ENCODE measurements around the gene PSMC3IP. TPM values are rescaled to one million over a fixed set of nuclear protein-coding genes. Genes with fewer than 3 reads are reported as not detected.
"Not testable (repeated sequence)": the region's sequence is repeated elsewhere in the genome, so short reads cannot be mapped to it uniquely, and the experiment has no call there.

PSMC3IP gene
- total and polyA plus RNA-seq, 2 experiments from 2014 or later, result 18.5 to 29.5 TPM

GRCh38 chr17:42545755-42546505 lies 31.6 kb downstream of the PSMC3IP start:
- H2AFZ ChIP-seq; H3K4me3 Mint-ChIP-seq; H3K4me1 ChIP-seq (ENCODE audit: insufficient read depth); H3K27ac ChIP-seq (ENCODE audit: low read depth); DNase-seq (ENCODE audit: low spot score); H3K27me3 ChIP-seq (ENCODE audit: insufficient read depth); H3K79me2 ChIP-seq (replicated peaks; ENCODE audit: insufficient read depth); H4K20me1 ChIP-seq (replicated peaks; ENCODE audit: insufficient read depth); ATAC-seq; H3K4me3 ChIP-seq; H3K27ac Mint-ChIP-seq; H3K4me1 Mint-ChIP-seq; H3K9me2 ChIP-seq (ENCODE audit: insufficient read depth); H3K4me2 ChIP-seq; H3K9me3 Mint-ChIP-seq; H3K27me3 Mint-ChIP-seq (ENCODE audit: insufficient read depth, low read depth, poor library complexity); H3K36me3 ChIP-seq (ENCODE audit: insufficient read depth): not testable (repeated sequence)
- H3F3A ChIP-seq (replicated peaks; ENCODE audit: low read depth), result peaks cover 14% of the 10 kb centered on the region
- H3K36me3 Mint-ChIP-seq (ENCODE audit: low read depth), result peaks cover 10% of the 10 kb centered on the region; the same call in 1 of the 3 replicates

GRCh38 chr17:42544874-42545283 lies 32.6 kb downstream of the PSMC3IP start:
- peaks cover 6% of the 10 kb centered on the region; the same call in 1 of the 2 replicates for H4K20me1 ChIP-seq (replicated peaks; ENCODE audit: insufficient read depth)
- Mint-ChIP-seq H3K4me3 (no peak overlapping the region), H3K27me3 (ENCODE audit: insufficient read depth, low read depth, poor library complexity) (peaks cover 6% of the 10 kb centered on the region), H3K4me1 (0 out of 3 replicates have a peak, but pooled peaks cover 3% of the 10 kb centered on the region), H3K27ac (no peak overlapping the region), H3K9me3 (no peaks in the 10 kb centered on the region), H3K36me3 (ENCODE audit: low read depth) (peaks cover 13% of the 10 kb centered on the region; the same call in 1 of the 3 replicates)
- no peak overlapping the region for H3K4me2 ChIP-seq
- H3K36me3 ChIP-seq (ENCODE audit: insufficient read depth), result no peaks in the 10 kb centered on the region
- DNase-seq (ENCODE audit: low spot score) (no peak), ATAC-seq (no peak)
- H2AFZ ChIP-seq, result no peak overlapping the region
- H3K27me3 ChIP-seq (ENCODE audit: insufficient read depth), result 0 out of 2 replicates have a peak, but pooled peaks cover 7% of the 10 kb centered on the region
- peaks cover 4% of the 10 kb centered on the region; the same call in 1 of the 2 replicates for H3K4me1 ChIP-seq (ENCODE audit: insufficient read depth)
- H3F3A ChIP-seq (replicated peaks; ENCODE audit: low read depth), result peaks cover 14% of the 10 kb centered on the region
- H3K27ac ChIP-seq (ENCODE audit: low read depth), result no peak overlapping the region
- no peak overlapping the region for H3K4me3 ChIP-seq
- H3K79me2 ChIP-seq (replicated peaks; ENCODE audit: insufficient read depth), result 0 out of 2 replicates have a peak, but pooled peaks cover 2% of the 10 kb centered on the region
- H3K9me2 ChIP-seq (ENCODE audit: insufficient read depth), result no peaks in the 10 kb centered on the region
- no peak for TF ChIP-seq REST (IDR thresholded peaks at IDR 0.05; ENCODE audit: unreplicated experiment)
- TF ChIP-seq EZH2 (IDR thresholded peaks at IDR 0.05; ENCODE audit: low read depth, unreplicated experiment), result no peak
- TF ChIP-seq EZH2phosphoT487 (IDR thresholded peaks at IDR 0.05; ENCODE audit: unreplicated experiment), result no peak
- TF ChIP-seq ZNF331 (CRISPR knock-in tag; IDR thresholded peaks at IDR 0.05; ENCODE audit: low read depth), result no peak
- TF ChIP-seq CTCF (conservative IDR thresholded peaks at IDR 0.05; ENCODE audit: low read depth in 2 of 2), result no peak
- TF ChIP-seq STAT1 (IDR thresholded peaks at IDR 0.05; ENCODE audit: unreplicated experiment), result no peak
- TF ChIP-seq CREB1 (CRISPR knock-in tag; IDR thresholded peaks at IDR 0.05; ENCODE audit: low read depth), result no peak
- TF ChIP-seq ZNF114 (CRISPR knock-in tag; IDR thresholded peaks at IDR 0.05), result no peak
- no peak for TF ChIP-seq NANOG (IDR thresholded peaks at IDR 0.05; ENCODE audit: borderline replicate concordance)
- TF ChIP-seq POLR2AphosphoS5 (IDR thresholded peaks at IDR 0.05; ENCODE audit: low read depth), result no peak
- no peak for TF ChIP-seq ETS1 (IDR thresholded peaks at IDR 0.05)
- TF ChIP-seq JUNB (IDR thresholded peaks at IDR 0.05; ENCODE audit: unreplicated experiment), result no peak
